HEK293 (cell line): ENCODE results near the gene CCDC85C.

Experiments
- CTCF ChIA-PET: fragments of 350-600 bp; formaldehyde crosslinking; extraction: SDS; loops from one replicate; lab custom pipeline; 2021; ENCODE audit warnings: antibody characterized with exemption; lab: Yijun Ruan, JAX
- POLR2A ChIA-PET: fragments of 300-600 bp; formaldehyde crosslinking; extraction: SDS; loops from one replicate; lab custom pipeline; 2020; ENCODE audit warnings: antibody characterized with exemption, inconsistent platforms; lab: Yijun Ruan, JAX
- H3K27ac ChIP-seq: fragments of 200-500 bp; sonication (Bioruptor generic); 2 replicates; pipeline ENCODE4 v1.5.1; 2014; ENCODE audit warnings: low read depth, low read length, control low read depth, inconsistent platforms; ENCODE audit errors: extremely low read depth
- H3K36me3 ChIP-seq, 2 experiments: fragments of 200-500 bp in 1 of 2; sonication (Bioruptor generic) in 1 of 2; 1 replicate in 1 of 2; 2 replicates in 1 of 2; pipeline ENCODE4 v1.5.1; 2014 to 2017; ENCODE audit warnings: inconsistent platforms in 2 of 2, low read length in 2 of 2; ENCODE audit not compliant: control insufficient read depth in 2 of 2, insufficient read depth in 1 of 2
- H3K4me1 ChIP-seq: fragments of 200-500 bp; sonication (Bioruptor generic); 2 replicates; pipeline ENCODE4 v1.5.1; 2014; ENCODE audit warnings: mild to moderate bottlenecking, low read length, inconsistent platforms; ENCODE audit not compliant: control insufficient read depth, insufficient read depth
- H3K4me3 ChIP-seq: 2 replicates; pipeline ENCODE4 v1.5.1; 2011; ENCODE audit warnings: low read depth, mild to moderate bottlenecking, control low read depth, low read length, moderate library complexity
- H3K9me3 ChIP-seq: fragments of 200-500 bp; sonication (Bioruptor generic); 2 replicates; pipeline ENCODE4 v1.5.1; 2014; ENCODE audit warnings: low read depth, low read length, inconsistent platforms; ENCODE audit not compliant: control insufficient read depth, insufficient read depth
- BCL11B ChIP-seq: fragments of 450-650 bp; formaldehyde crosslinking; IDR thresholded peaks from 2 replicates; pipeline ENCODE4 v1.5.1; 2016; ENCODE audit warnings: low read depth, missing biosample characterization, missing genetic modification characterization
- GFI1B ChIP-seq: fragments of 450-650 bp; formaldehyde crosslinking; IDR thresholded peaks from 2 replicates; pipeline ENCODE4 v1.5.1; 2016; ENCODE audit warnings: missing biosample characterization, missing genetic modification characterization
- GLIS1 ChIP-seq: fragments of 450-650 bp; formaldehyde crosslinking; IDR thresholded peaks from 2 replicates; pipeline ENCODE4 v1.5.1; 2016; ENCODE audit warnings: missing biosample characterization, missing genetic modification characterization
- HOXC10 ChIP-seq: sonication (generic); formaldehyde crosslinking; IDR thresholded peaks from 2 replicates; pipeline ENCODE4 v1.8.1; 2023; ENCODE audit warnings: mild to moderate bottlenecking, missing genetic modification reagents
- KLF10 ChIP-seq: fragments of 450-650 bp; IDR thresholded peaks from 2 replicates; pipeline ENCODE4 v1.5.1; 2018; ENCODE audit warnings: missing biosample characterization, mild to moderate bottlenecking, missing genetic modification characterization
- SCRT1 ChIP-seq: fragments of 450-650 bp; formaldehyde crosslinking; IDR thresholded peaks from 2 replicates; pipeline ENCODE4 v1.5.1; 2016; ENCODE audit warnings: missing biosample characterization, missing genetic modification characterization, borderline replicate concordance
- SCRT2 ChIP-seq: fragments of 450-650 bp; formaldehyde crosslinking; IDR thresholded peaks from 2 replicates; pipeline ENCODE4 v1.5.1; 2016; ENCODE audit warnings: missing biosample characterization, missing genetic modification characterization
- SP2 ChIP-seq: fragments of 450-650 bp; formaldehyde crosslinking; IDR thresholded peaks from 2 replicates; pipeline ENCODE4 v1.5.1; 2016; ENCODE audit warnings: missing biosample characterization, missing genetic modification characterization
- SP7 ChIP-seq: fragments of 450-650 bp; formaldehyde crosslinking; IDR thresholded peaks from 2 replicates; pipeline ENCODE4 v1.5.1; 2016; ENCODE audit warnings: missing biosample characterization, missing genetic modification characterization
- WT1 ChIP-seq: fragments of 450-650 bp; formaldehyde crosslinking; IDR thresholded peaks from 2 replicates; pipeline ENCODE4 v1.5.1; 2016; ENCODE audit warnings: missing biosample characterization, missing genetic modification characterization
- ZBTB48 ChIP-seq: fragments of 450-650 bp; formaldehyde crosslinking; IDR thresholded peaks from 2 replicates; pipeline ENCODE4 v1.5.1; 2016; ENCODE audit warnings: missing biosample characterization, missing genetic modification characterization
- ZIC2 ChIP-seq: fragments of 450-650 bp; formaldehyde crosslinking; IDR thresholded peaks from 2 replicates; pipeline ENCODE4 v1.5.1; 2016; ENCODE audit warnings: missing biosample characterization, missing genetic modification characterization
- ZNF112 ChIP-seq: fragments of 450-650 bp; formaldehyde crosslinking; IDR thresholded peaks from 2 replicates; pipeline ENCODE4 v1.5.0; 2017; ENCODE audit warnings: missing biosample characterization, missing genetic modification characterization
- ZNF175 ChIP-seq: fragments of 450-650 bp; formaldehyde crosslinking; IDR thresholded peaks from 2 replicates; pipeline ENCODE4 v1.5.1; 2016; ENCODE audit warnings: missing biosample characterization, missing genetic modification characterization
- ZNF214 ChIP-seq: fragments of 450-650 bp; formaldehyde crosslinking; IDR thresholded peaks from 2 replicates; pipeline ENCODE4 v1.5.1; 2017; ENCODE audit warnings: missing biosample characterization, mild to moderate bottlenecking, missing genetic modification characterization, borderline replicate concordance
- ZNF221 ChIP-seq: fragments of 450-650 bp; formaldehyde crosslinking; IDR thresholded peaks from 2 replicates; pipeline ENCODE4 v1.5.1; 2017; ENCODE audit warnings: missing biosample characterization, missing genetic modification characterization, borderline replicate concordance
- ZNF248 ChIP-seq: fragments of 450-650 bp; formaldehyde crosslinking; IDR thresholded peaks from 2 replicates; pipeline ENCODE4 v1.5.1; 2017; ENCODE audit warnings: missing biosample characterization, missing genetic modification characterization
- ZNF664 ChIP-seq: fragments of 450-650 bp; formaldehyde crosslinking; IDR thresholded peaks from 2 replicates; pipeline ENCODE4 v1.5.1; 2016; ENCODE audit warnings: missing biosample characterization, missing genetic modification characterization
- ZNF670 ChIP-seq: fragments of 450-650 bp; formaldehyde crosslinking; IDR thresholded peaks from 2 replicates; pipeline ENCODE4 v1.5.1; 2016; ENCODE audit warnings: missing biosample characterization, missing genetic modification characterization, low read depth
- ZNF701 ChIP-seq: fragments of 450-650 bp; formaldehyde crosslinking; IDR thresholded peaks from 2 replicates; pipeline ENCODE4 v1.5.1; 2016; ENCODE audit warnings: missing biosample characterization, missing genetic modification characterization
- ZSCAN16 ChIP-seq: fragments of 450-650 bp; formaldehyde crosslinking; IDR thresholded peaks from 2 replicates; pipeline ENCODE4 v1.5.1; 2016; ENCODE audit warnings: missing biosample characterization, missing genetic modification characterization
- ZSCAN23 ChIP-seq: fragments of 450-650 bp; formaldehyde crosslinking; IDR thresholded peaks from 2 replicates; pipeline ENCODE4 v1.5.1; 2016; ENCODE audit warnings: missing biosample characterization, missing genetic modification characterization
- ZXDB ChIP-seq: fragments of 450-650 bp; formaldehyde crosslinking; IDR thresholded peaks from 2 replicates; pipeline ENCODE4 v1.5.1; 2016; ENCODE audit warnings: missing biosample characterization, missing genetic modification characterization
- TF ChIP-seq, protein P1 (sequence below): fragments of 450-650 bp; formaldehyde crosslinking; IDR thresholded peaks from 2 replicates; pipeline ENCODE4 v1.5.1; 2017; ENCODE audit warnings: missing biosample characterization, mild to moderate bottlenecking, missing genetic modification characterization, moderate library complexity
- TF ChIP-seq, protein P2 (sequence below): fragments of 450-650 bp; formaldehyde crosslinking; IDR thresholded peaks from 2 replicates; pipeline ENCODE4 v1.5.1; 2017; ENCODE audit warnings: missing biosample characterization, missing genetic modification characterization
- TF ChIP-seq, protein P3 (sequence below): fragments of 450-650 bp; formaldehyde crosslinking; IDR thresholded peaks from 2 replicates; pipeline ENCODE4 v1.5.1; 2016; ENCODE audit warnings: missing biosample characterization, missing genetic modification characterization
- TF ChIP-seq, protein P4 (sequence below): fragments of 450-650 bp; formaldehyde crosslinking; IDR thresholded peaks from 2 replicates; pipeline ENCODE4 v1.5.1; 2016; ENCODE audit warnings: missing biosample characterization, missing genetic modification characterization
- TF ChIP-seq, protein P5 (sequence below): fragments of 450-650 bp; IDR thresholded peaks from 2 replicates; pipeline ENCODE4 v1.5.1; 2018; ENCODE audit warnings: missing biosample characterization, mild to moderate bottlenecking, missing genetic modification characterization

The CCDC85C gene

DNA sequence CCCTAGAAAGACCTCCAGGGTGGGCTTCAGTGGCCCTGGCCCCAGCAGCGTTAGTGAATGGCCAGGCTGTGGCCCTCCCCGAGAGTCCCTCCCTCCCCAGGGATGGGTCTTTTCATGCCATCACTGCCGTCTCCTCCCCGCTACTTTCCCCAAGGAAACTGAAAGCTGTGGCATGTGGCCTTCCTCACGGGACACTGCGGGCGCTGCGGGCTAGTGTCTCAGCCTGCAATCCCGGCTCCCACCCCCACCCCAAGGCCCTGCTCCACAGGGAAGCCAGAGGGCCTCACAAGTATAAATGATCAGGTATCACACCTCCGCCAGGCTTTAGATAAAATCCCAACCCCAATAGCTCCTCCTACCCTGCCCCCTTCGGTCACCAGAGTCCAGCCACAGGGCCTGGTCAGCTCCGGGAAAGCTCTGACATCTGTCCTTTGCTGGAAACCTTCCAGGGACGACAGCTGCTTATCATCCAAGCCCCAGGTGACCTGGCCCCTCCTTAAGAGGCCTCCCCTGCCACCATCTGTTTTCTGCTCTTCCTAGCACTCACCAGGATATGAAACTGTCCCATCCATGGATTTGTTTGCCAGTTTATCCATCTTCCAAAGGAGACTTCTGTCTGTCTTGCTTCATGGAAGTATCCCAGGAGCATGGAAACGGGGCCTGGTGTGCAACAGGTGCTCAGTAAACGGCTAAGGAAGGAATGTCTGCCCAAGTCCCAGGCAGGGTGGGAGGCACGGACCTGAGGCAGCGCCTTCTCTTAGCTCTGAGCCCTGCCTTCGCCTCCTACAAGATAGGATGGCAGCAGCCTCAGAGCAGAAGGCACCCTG lies 31.6 kb downstream of the CCDC85C start:
- POLR2A ChIA-PET = interaction anchor here (0.9 kb wide), 1 partner anchor 17 kb away, joined by 3 read pairs; no protein-coding TSS in a partner anchor
- peak overlapping the region; percentile 69 for H3K27ac ChIP-seq

DNA sequence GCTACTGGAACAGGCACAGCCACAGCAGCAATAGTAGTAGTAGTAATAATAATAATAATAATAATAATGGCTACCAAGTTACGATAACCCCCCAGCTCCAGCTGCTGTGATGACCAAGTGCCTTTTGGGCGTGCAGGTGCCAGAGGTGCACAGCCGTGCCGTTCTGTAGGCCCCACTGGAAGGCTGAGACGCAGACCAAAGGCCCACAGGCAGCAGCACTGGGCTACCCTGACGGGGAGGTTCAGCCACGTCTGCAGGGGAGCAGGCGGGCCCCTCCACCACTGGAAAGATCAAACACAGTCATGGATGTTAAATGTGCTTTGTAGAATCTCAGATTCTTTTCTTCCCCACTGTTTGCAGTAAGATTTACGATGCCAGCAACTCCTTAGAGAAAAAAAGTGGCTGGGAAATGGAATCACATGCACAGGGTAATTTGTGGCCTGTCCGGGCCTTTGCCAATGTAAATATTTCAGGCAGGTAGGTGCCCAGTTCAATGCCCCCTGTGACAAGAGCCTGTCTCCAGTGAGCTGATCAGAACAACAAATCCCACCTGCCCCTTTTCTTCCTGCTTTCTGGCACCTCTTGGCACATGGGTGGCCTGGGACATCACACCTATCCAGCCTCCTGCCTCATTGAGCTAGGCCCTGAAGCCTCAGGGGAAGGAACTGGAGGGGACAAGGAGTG lies 32.6 kb downstream of the CCDC85C start:
- POLR2A ChIA-PET = interaction anchor here (0.9 kb wide), 1 partner anchor 16 kb away, joined by 3 read pairs; no protein-coding TSS in a partner anchor
- H3K4me1 ChIP-seq = peaks cover 68% of the 10 kb centered on the region
- CTCF ChIA-PET = interaction anchor here (3.1 kb wide), 1 partner anchor 9 kb away, joined by 12 read pairs; no protein-coding TSS in a partner anchor
- TF ChIP-seq, protein P1, sequence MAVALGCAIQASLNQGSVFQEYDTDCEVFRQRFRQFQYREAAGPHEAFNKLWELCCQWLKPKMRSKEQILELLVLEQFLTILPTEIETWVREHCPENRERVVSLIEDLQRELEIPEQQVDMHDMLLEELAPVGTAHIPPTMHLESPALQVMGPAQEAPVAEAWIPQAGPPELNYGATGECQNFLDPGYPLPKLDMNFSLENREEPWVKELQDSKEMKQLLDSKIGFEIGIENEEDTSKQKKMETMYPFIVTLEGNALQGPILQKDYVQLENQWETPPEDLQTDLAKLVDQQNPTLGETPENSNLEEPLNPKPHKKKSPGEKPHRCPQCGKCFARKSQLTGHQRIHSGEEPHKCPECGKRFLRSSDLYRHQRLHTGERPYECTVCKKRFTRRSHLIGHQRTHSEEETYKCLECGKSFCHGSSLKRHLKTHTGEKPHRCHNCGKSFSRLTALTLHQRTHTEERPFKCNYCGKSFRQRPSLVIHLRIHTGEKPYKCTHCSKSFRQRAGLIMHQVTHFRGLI = peak; percentile 33; the same call in 1 of the 2 replicates
- peak; percentile 92 for TF ChIP-seq SP7 (tag by site-specific recombination)
- TF ChIP-seq GFI1B (tag by site-specific recombination) = peak; percentile 95
- no peak for TF ChIP-seq ZNF112 (tag by site-specific recombination)
- TF ChIP-seq KLF10 (tag by site-specific recombination) = peak; percentile 77; the same call in 1 of the 2 replicates
- TF ChIP-seq ZNF221 (tag by site-specific recombination) = no peak
- no peak for TF ChIP-seq ZNF214 (tag by site-specific recombination)
- no peak for TF ChIP-seq ZSCAN23 (tag by site-specific recombination)
- TF ChIP-seq, protein P2, sequence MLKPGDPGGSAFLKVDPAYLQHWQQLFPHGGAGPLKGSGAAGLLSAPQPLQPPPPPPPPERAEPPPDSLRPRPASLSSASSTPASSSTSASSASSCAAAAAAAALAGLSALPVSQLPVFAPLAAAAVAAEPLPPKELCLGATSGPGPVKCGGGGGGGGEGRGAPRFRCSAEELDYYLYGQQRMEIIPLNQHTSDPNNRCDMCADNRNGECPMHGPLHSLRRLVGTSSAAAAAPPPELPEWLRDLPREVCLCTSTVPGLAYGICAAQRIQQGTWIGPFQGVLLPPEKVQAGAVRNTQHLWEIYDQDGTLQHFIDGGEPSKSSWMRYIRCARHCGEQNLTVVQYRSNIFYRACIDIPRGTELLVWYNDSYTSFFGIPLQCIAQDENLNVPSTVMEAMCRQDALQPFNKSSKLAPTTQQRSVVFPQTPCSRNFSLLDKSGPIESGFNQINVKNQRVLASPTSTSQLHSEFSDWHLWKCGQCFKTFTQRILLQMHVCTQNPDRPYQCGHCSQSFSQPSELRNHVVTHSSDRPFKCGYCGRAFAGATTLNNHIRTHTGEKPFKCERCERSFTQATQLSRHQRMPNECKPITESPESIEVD (tag by site-specific recombination) = peak; percentile 96
- TF ChIP-seq HOXC10 (CRISPR knock-in tag) = no peak
- TF ChIP-seq, protein P3, sequence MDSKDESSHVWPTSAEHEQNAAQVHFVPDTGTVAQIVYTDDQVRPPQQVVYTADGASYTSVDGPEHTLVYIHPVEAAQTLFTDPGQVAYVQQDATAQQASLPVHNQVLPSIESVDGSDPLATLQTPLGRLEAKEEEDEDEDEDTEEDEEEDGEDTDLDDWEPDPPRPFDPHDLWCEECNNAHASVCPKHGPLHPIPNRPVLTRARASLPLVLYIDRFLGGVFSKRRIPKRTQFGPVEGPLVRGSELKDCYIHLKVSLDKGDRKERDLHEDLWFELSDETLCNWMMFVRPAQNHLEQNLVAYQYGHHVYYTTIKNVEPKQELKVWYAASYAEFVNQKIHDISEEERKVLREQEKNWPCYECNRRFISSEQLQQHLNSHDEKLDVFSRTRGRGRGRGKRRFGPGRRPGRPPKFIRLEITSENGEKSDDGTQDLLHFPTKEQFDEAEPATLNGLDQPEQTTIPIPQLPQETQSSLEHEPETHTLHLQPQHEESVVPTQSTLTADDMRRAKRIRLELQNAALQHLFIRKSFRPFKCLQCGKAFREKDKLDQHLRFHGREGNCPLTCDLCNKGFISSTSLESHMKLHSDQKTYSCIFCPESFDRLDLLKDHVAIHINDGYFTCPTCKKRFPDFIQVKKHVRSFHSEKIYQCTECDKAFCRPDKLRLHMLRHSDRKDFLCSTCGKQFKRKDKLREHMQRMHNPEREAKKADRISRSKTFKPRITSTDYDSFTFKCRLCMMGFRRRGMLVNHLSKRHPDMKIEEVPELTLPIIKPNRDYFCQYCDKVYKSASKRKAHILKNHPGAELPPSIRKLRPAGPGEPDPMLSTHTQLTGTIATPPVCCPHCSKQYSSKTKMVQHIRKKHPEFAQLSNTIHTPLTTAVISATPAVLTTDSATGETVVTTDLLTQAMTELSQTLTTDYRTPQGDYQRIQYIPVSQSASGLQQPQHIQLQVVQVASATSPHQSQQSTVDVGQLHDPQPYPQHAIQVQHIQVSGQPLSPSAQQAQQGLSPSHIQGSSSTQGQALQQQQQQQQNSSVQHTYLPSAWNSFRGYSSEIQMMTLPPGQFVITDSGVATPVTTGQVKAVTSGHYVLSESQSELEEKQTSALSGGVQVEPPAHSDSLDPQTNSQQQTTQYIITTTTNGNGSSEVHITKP (tag by site-specific recombination) = peak; percentile 76
- peak; percentile 94 for TF ChIP-seq ZXDB (tag by site-specific recombination)
- peak; percentile 92 for TF ChIP-seq WT1 (tag by site-specific recombination)
- TF ChIP-seq, protein P4, sequence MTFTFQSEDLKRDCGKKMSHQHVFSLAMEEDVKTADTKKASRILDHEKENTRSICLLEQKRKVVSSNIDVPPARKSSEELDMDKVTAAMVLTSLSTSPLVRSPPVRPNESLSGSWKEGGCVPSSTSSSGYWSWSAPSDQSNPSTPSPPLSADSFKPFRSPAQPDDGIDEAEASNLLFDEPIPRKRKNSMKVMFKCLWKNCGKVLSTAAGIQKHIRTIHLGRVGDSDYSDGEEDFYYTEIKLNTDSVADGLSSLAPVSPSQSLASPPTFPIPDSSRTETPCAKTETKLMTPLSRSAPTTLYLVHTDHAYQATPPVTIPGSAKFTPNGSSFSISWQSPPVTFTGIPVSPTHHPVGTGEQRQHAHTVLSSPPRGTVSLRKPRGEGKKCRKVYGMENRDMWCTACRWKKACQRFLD = no peak
- peak; percentile 85 for TF ChIP-seq ZIC2 (tag by site-specific recombination)
- no peak for TF ChIP-seq ZNF670 (tag by site-specific recombination)
- TF ChIP-seq, protein P5, sequence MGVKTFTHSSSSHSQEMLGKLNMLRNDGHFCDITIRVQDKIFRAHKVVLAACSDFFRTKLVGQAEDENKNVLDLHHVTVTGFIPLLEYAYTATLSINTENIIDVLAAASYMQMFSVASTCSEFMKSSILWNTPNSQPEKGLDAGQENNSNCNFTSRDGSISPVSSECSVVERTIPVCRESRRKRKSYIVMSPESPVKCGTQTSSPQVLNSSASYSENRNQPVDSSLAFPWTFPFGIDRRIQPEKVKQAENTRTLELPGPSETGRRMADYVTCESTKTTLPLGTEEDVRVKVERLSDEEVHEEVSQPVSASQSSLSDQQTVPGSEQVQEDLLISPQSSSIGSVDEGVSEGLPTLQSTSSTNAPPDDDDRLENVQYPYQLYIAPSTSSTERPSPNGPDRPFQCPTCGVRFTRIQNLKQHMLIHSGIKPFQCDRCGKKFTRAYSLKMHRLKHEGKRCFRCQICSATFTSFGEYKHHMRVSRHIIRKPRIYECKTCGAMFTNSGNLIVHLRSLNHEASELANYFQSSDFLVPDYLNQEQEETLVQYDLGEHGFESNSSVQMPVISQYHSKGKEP (tag by site-specific recombination) = peak; percentile 86

More for the DNA sequence above, 31.6 kb downstream of the CCDC85C start:
- H3K9me3 ChIP-seq = no peaks in the 10 kb centered on the region
- no peak for TF ChIP-seq ZNF248
- TF ChIP-seq GLIS1 = 0 out of 2 replicates have a peak, but pooled peaks have one; percentile 26
- peak; percentile 12 for TF ChIP-seq ZIC2 (tag by site-specific recombination)
- TF ChIP-seq ZSCAN16 (tag by site-specific recombination) = peak; percentile 81
- peak; percentile 44; the same call in 1 of the 2 replicates for TF ChIP-seq WT1 (tag by site-specific recombination)
- peak; percentile 97 for TF ChIP-seq SCRT1 (tag by site-specific recombination)
- TF ChIP-seq SCRT2 (tag by site-specific recombination) = peak; percentile 98
- TF ChIP-seq ZNF701 (tag by site-specific recombination) = no peak
- no peak for TF ChIP-seq BCL11B (tag by site-specific recombination)
- 0 out of 2 replicates have a peak, but pooled peaks have one; percentile 33 for TF ChIP-seq SP2 (tag by site-specific recombination)
- TF ChIP-seq ZBTB48 (tag by site-specific recombination) = 0 out of 2 replicates have a peak, but pooled peaks have one; percentile 1
- TF ChIP-seq ZNF664 = peak; percentile 59; the same call in 1 of the 2 replicates
- TF ChIP-seq ZNF175 (tag by site-specific recombination) = no peak
- peaks cover 68% of the 10 kb centered on the region for H3K4me1 ChIP-seq
- no peaks in the 10 kb centered on the region for H3K36me3 ChIP-seq
- H3K4me3 ChIP-seq = no peak overlapping the region
- CTCF ChIA-PET = interaction anchor here (0.5 to 3.1 kb wide), 6 partner anchors 10 to 158 kb away, joined by 3 to 12 read pairs (median 3); no protein-coding TSS in a partner anchor

More for the DNA sequence above, 32.6 kb downstream of the CCDC85C start:
- Histone ChIP-seq H3K4me3 (no peak overlapping the region), H3K36me3 (no peaks in the 10 kb centered on the region), H3K9me3 (no peaks in the 10 kb centered on the region), H3K27ac (peak overlapping the region; percentile 69)
